GM18508 (cell line): ENCODE measurements around the gene D2HGDH.
"Not testable (repeated sequence)": the region's sequence is repeated elsewhere in the genome, so short reads cannot be mapped to it uniquely, and the experiment has no call there.

Experiments used
- ATAC-seq: cut with Tn5 transposase; IDR thresholded peaks from one replicate; pipeline ENCODE4 v1.9.1; 2021; ENCODE audit warnings: moderate number of reproducible peaks; ENCODE audit not compliant: insufficient read depth, unreplicated experiment

Gene D2HGDH

GRCh38 chr2:241782053-241782452 is 47.6 kb downstream of the D2HGDH start:
- ATAC-seq, result not testable (repeated sequence)

- no peak for ATAC-seq
Observed at GRCh38 chr2:241788135-241788534, 53.7 kb downstream of the D2HGDH start.

- ATAC-seq, result no peak
Observed at GRCh38 chr2:241788572-241788971, 54.1 kb downstream of the D2HGDH start.

GRCh38 chr2:241791385-241791784 is 57.0 kb downstream of the D2HGDH start:
- not testable (repeated sequence) for ATAC-seq

- ATAC-seq, result no peak
Observed at GRCh38 chr2:241793385-241793784, 59.0 kb downstream of the D2HGDH start.

- no peak for ATAC-seq
Observed at GRCh38 chr2:241794250-241794823, 59.9 kb downstream of the D2HGDH start.

- no peak for ATAC-seq
Observed at GRCh38 chr2:241795021-241795999, 60.9 kb downstream of the D2HGDH start.

- ATAC-seq, result no peak
Observed at GRCh38 chr2:241796209-241796608, 61.8 kb downstream of the D2HGDH start.

- ATAC-seq, result no peak
Observed at GRCh38 chr2:241796610-241797138, 62.2 kb downstream of the D2HGDH start.

- no peak for ATAC-seq
Observed at GRCh38 chr2:241797441-241798080, 63.1 kb downstream of the D2HGDH start.

GRCh38 chr2:241798081-241798630 is 63.7 kb downstream of the D2HGDH start:
- ATAC-seq, result no peak

GRCh38 chr2:241798631-241799521 is 64.4 kb downstream of the D2HGDH start:
- ATAC-seq, result no peak

- ATAC-seq, result no peak
Observed at GRCh38 chr2:241799522-241800197, 65.2 kb downstream of the D2HGDH start.

GRCh38 chr2:241800198-241800903 is 65.9 kb downstream of the D2HGDH start:
- not testable (repeated sequence) for ATAC-seq

GRCh38 chr2:241801611-241802420 is 67.4 kb downstream of the D2HGDH start:
- ATAC-seq, result no peak

- no peak for ATAC-seq
Observed at GRCh38 chr2:241802421-241803318, 68.2 kb downstream of the D2HGDH start.
